ENCODE measurements around the gene IPPK.

Gene IPPK

DNA sequence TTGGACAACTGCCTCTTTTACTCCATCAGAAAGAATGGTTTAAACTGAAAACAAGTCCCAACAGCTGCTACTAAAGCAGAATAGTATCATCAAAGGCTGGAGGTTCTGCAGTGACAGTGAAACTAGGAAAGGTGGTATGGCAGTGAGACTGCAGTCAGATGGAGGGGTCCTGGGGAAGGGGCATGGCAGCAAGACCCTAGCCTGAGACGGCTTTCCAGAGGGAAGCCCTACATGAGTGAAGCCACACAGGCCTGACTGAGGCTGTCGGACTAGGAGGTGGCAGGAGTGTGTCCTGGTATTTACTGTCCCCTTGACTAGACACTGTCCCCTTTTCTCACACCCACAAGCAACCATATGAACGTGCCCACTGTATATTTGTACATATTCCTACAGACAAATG, 40.4 kb upstream of the IPPK start:
- DNase-seq (ENCODE audit: insufficient read length, low spot score) (no peak), FAIRE-seq (no peak)
- TF ChIP-seq, protein P1, sequence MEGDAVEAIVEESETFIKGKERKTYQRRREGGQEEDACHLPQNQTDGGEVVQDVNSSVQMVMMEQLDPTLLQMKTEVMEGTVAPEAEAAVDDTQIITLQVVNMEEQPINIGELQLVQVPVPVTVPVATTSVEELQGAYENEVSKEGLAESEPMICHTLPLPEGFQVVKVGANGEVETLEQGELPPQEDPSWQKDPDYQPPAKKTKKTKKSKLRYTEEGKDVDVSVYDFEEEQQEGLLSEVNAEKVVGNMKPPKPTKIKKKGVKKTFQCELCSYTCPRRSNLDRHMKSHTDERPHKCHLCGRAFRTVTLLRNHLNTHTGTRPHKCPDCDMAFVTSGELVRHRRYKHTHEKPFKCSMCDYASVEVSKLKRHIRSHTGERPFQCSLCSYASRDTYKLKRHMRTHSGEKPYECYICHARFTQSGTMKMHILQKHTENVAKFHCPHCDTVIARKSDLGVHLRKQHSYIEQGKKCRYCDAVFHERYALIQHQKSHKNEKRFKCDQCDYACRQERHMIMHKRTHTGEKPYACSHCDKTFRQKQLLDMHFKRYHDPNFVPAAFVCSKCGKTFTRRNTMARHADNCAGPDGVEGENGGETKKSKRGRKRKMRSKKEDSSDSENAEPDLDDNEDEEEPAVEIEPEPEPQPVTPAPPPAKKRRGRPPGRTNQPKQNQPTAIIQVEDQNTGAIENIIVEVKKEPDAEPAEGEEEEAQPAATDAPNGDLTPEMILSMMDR (IDR thresholded peaks at IDR 0.05; ENCODE audit: insufficient read depth, missing control alignments): no peak

DNA sequence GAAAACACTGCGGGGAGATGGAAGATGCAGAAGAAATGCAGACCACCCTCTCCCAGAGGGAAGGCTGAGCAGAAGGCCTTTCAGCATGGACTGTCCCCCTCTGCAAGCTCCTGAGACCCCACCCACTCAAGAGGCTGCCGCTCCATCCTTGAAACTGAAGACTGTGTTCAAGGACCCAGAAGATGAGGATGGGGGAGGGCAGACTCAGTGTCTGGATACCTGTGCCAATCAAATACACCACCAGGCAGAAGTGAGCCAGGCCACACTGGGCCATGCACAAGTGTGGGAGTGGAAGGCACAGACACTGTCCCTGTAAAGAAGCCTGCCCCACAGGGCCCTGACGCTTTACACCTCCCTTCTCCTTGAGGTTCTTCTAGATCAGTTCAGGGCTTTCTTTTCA, 40.0 kb upstream of the IPPK start:
- TF ChIP-seq, protein P1 (IDR thresholded peaks at IDR 0.05; ENCODE audit: insufficient read depth, missing control alignments): no peak
- FAIRE-seq: no peak

DNA sequence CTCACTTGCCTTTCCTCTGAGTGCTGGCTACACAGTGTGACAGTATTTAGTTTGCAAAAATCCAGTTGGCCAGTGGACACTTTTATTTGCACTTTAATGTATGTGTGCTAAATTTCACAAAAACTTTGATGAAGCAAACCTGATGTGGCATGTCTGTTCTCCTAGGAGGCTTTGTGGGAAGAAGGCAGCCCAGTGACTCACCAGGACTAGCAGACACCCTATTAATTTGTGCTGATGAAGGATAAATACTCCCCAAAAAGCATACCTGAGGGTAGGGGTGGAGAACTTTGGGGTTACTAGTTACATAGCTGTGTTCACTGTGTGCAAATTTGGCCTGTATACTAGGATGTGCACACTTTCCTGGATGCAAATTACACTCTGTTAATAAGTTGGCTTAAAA, 39.3 kb upstream of the IPPK start:
- TF ChIP-seq, protein P1 (IDR thresholded peaks at IDR 0.05; ENCODE audit: insufficient read depth, missing control alignments): no peak
- DNase-seq (ENCODE audit: insufficient read length, low spot score): no peak
- no peak for FAIRE-seq

More for the DNA sequence above, 40.0 kb upstream of the IPPK start:
- DNase-seq (ENCODE audit: insufficient read length, low spot score): no peak

DNA sequence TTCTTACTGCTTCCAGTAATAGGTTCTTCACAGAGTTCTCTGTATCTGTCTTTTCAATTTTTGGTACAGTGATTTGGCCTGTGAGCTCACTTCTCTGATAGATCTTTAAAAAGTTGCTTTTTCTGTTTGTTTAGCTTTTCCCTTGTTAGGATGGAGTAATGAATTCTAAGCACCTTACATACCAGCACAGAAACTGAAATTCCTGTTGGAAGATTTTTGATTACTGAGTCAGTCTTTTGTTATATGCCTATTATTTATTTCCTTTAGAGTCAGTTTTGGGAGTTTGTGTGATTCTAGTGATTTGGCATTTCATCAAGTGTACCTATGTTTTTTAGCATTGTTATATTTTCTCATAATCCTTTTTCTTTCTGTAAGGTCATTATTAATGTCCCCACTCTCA, 37.6 kb upstream of the IPPK start:
- no peak for DNase-seq (ENCODE audit: insufficient read length, low spot score)
- no peak for FAIRE-seq
- TF ChIP-seq, protein P1 (IDR thresholded peaks at IDR 0.05; ENCODE audit: insufficient read depth, missing control alignments): no peak

DNA sequence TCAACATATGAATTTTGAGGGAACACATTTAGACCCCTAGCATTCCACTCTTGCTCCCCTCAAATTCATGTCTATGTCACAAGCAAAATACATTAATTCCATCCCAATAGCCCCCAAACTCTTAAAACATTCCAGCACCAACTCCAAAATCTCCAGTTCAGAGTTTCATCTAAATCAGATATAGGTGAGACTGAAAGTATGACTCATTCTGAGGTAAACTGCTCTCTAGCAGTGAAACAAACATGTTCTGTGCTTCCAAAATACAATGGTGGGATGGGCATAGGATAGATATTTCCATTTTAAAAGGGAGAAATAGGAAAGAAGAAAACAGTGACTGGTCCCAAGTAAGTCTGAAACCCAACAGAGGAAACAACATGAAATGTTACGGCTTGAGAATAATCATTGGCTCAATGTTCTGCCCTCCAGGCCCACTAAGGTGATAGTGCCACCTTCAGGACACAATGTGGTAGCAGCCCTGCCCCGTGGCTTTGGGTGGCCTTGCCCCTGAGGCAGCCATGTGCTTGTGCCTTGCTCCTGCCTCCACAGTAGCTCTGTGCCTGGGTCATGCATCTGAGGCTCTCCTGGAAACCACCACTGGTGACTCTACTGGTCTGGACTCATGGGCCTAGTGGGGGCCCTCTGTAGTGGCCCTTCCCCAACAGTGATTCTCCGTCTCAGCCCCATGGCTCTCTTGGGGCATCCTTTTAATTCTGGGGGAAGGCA, 36.4 kb upstream of the IPPK start:
- FAIRE-seq: no peak

DNA sequence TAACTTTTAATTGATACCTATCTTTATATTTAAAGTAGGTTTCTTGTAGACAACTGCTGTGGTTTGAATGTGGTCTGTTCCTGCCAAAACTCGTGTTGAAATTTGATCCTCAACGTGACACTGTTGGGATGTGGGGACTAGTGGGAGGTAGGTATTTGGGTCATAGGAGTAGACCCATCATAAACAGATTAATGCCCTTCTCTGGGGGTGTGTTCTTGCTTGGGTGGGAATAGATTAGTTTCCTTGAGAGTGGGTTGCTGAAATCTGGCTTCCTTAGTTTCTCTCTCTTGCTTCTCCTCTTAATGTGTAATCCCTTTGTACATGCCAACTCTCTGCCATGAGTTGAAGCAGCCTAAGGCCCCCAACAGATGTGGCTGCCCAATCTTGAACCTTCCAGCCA, 34.6 kb upstream of the IPPK start:
- FAIRE-seq (no peak), DNase-seq (ENCODE audit: insufficient read length, low spot score) (no peak)
- TF ChIP-seq, protein P1 (IDR thresholded peaks at IDR 0.05; ENCODE audit: insufficient read depth, missing control alignments): no peak

More for the DNA sequence above, 36.4 kb upstream of the IPPK start:
- TF ChIP-seq, protein P1 (IDR thresholded peaks at IDR 0.05; ENCODE audit: insufficient read depth, missing control alignments): peak; percentile 43
- DNase-seq (ENCODE audit: insufficient read length, low spot score): no peak

DNA sequence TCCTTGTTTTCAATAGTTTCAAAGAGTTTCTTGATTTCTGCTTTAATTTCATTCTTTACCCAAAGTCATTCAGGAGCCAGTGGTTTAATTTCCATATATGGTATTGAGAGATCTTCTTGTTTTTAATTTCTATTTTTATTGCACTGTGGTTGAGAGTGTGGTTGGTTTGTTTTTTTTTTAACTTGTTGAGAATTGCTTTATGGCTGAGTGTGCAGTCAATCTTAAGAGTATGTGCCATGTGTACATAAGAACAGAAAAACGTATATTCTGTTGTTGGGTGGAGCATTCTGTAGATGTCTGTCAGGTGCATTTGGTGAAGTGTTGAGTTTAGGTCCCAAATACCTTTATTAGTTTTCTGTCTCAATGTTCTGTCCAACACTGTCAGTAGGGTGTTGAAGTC, 26.7 kb upstream of the IPPK start:
- DNase-seq (ENCODE audit: insufficient read length, low spot score): no peak
- no peak for FAIRE-seq
- TF ChIP-seq, protein P1 (IDR thresholded peaks at IDR 0.05; ENCODE audit: insufficient read depth, missing control alignments): no peak
